Trophoblast cell (in vitro differentiated cells and primary cell): ENCODE results near the gene ZBTB21.

ENCODE experiments used
- DNase-seq, 2 donors: peaks; one replicate each; pipeline ENCODE4 v3.0.0-alpha.2; 2016
- H2AFZ ChIP-seq: 2 replicates; pipeline ENCODE4 v1.6.1; 2013; ENCODE audit warnings: low read length, moderate library complexity, mild to moderate bottlenecking; ENCODE audit not compliant: insufficient read depth, poor library complexity
- H2AK5ac ChIP-seq: 2 replicates; pipeline ENCODE4 v1.6.1; 2013; ENCODE audit warnings: mild to moderate bottlenecking, low read length
- H2BK120ac ChIP-seq: 2 replicates; pipeline ENCODE4 v1.6.1; 2013; ENCODE audit warnings: low read length, mild to moderate bottlenecking, moderate library complexity; ENCODE audit not compliant: insufficient read depth, poor library complexity
- H2BK12ac ChIP-seq: 2 replicates; pipeline ENCODE4 v1.6.1; 2013; ENCODE audit warnings: mild to moderate bottlenecking, low read length, moderate library complexity
- H2BK5ac ChIP-seq: 2 replicates; pipeline ENCODE4 v1.6.1; 2013; ENCODE audit warnings: low read length, low read depth, moderate library complexity, mild to moderate bottlenecking; ENCODE audit not compliant: poor library complexity
- H3K14ac ChIP-seq: 2 replicates; pipeline ENCODE4 v1.6.1; 2013; ENCODE audit warnings: mild to moderate bottlenecking, low read length
- H3K18ac ChIP-seq: 2 replicates; pipeline ENCODE4 v1.6.1; 2013; ENCODE audit warnings: mild to moderate bottlenecking, low read length
- H3K23ac ChIP-seq: 2 replicates; pipeline ENCODE4 v1.6.1; 2013; ENCODE audit warnings: low read length
- H3K27ac ChIP-seq: 2 replicates; pipeline ENCODE4 v1.5.1; 2013; ENCODE audit warnings: low read depth, mild to moderate bottlenecking, inconsistent platforms, low read length, moderate library complexity
- H3K27me3 ChIP-seq: 2 replicates; pipeline ENCODE4 v1.6.1; 2013; ENCODE audit warnings: inconsistent platforms, mild to moderate bottlenecking, low read length, moderate library complexity; ENCODE audit not compliant: insufficient read depth
- H3K36me3 ChIP-seq, 2 experiments: 1 replicate in 1 of 2; 2 replicates in 1 of 2; pipeline ENCODE4 v1.6.1; 2013; ENCODE audit warnings: low read length in 2 of 2, mild to moderate bottlenecking in 2 of 2, moderate library complexity in 1 of 2; ENCODE audit not compliant: insufficient read depth in 2 of 2, control insufficient read depth in 1 of 2
- H3K4ac ChIP-seq: 2 replicates; pipeline ENCODE4 v1.6.1; 2013; ENCODE audit warnings: low read depth, mild to moderate bottlenecking, low read length, moderate library complexity
- H3K4me1 ChIP-seq, 2 experiments: 1 replicate in 1 of 2; 2 replicates in 1 of 2; pipeline ENCODE4 v1.6.1; 2013; ENCODE audit warnings: low read length in 2 of 2, mild to moderate bottlenecking in 2 of 2, moderate library complexity in 1 of 2; ENCODE audit not compliant: insufficient read depth in 2 of 2, control insufficient read depth in 1 of 2
- H3K4me2 ChIP-seq: 2 replicates; pipeline ENCODE4 v1.6.1; 2013; ENCODE audit warnings: inconsistent platforms, mild to moderate bottlenecking, low read length, moderate library complexity
- H3K4me3 ChIP-seq: 2 replicates; pipeline ENCODE4 v1.5.1; 2013; ENCODE audit warnings: mild to moderate bottlenecking, low read depth, low read length, inconsistent platforms
- H3K79me1 ChIP-seq: one replicate; pipeline ENCODE4 v1.6.1; 2013; ENCODE audit warnings: low read length
- H3K79me2 ChIP-seq: 2 replicates; pipeline ENCODE4 v1.6.1; 2013; ENCODE audit warnings: low read length, mild to moderate bottlenecking; ENCODE audit not compliant: control insufficient read depth, insufficient read depth, poor library complexity
- H3K9ac ChIP-seq: 2 replicates; pipeline ENCODE4 v1.6.1; 2013; ENCODE audit warnings: mild to moderate bottlenecking, low read length
- H3K9me3 ChIP-seq: 2 replicates; pipeline ENCODE4 v1.6.1; 2013; ENCODE audit warnings: low read depth, mild to moderate bottlenecking, control low read depth, inconsistent platforms, low read length; ENCODE audit not compliant: insufficient read depth
- H4K12ac ChIP-seq: 2 replicates; pipeline ENCODE4 v1.6.1; 2013; ENCODE audit warnings: low read depth, mild to moderate bottlenecking, low read length, moderate library complexity
- H4K8ac ChIP-seq: 2 replicates; pipeline ENCODE4 v1.6.1; 2013; ENCODE audit warnings: low read depth, mild to moderate bottlenecking, low read length, moderate library complexity
- H4K91ac ChIP-seq: one replicate; pipeline ENCODE4 v1.6.1; 2013; ENCODE audit warnings: low read depth, mild to moderate bottlenecking, low read length, moderate library complexity
- WGBS: extraction: QIAGEN DNeasy Blood & Tissue Kit; methylation state at CpG from one replicate; pipeline ENCODE4 v1.1.7; 2013; ENCODE audit warnings: missing lambda C conversion rate; ENCODE audit not compliant: insufficient read length, insufficient coverage; ENCODE audit errors: extremely low coverage; 5-methylcytosine and 5-hydroxymethylcytosine counted together

The ZBTB21 gene

GRCh38 chr21:41966872-41967621 lies 43.1 kb downstream of the ZBTB21 start:
- Histone ChIP-seq H3K18ac (no peak overlapping the region), H2BK120ac (no peak overlapping the region), H3K27me3 (no peaks in the 10 kb centered on the region), H3K4me2 (no peak overlapping the region), H3K14ac (no peak overlapping the region), H3K9me3 (peaks cover 1% of the 10 kb centered on the region), H3K4ac (no peak overlapping the region), H3K4me1 (peaks cover 0 to 2% of the 10 kb centered on the region in 2 experiments), H3K4me3 (no peak overlapping the region), H4K12ac (no peak overlapping the region), H3K79me1 (no peaks in the 10 kb centered on the region), H3K36me3 (no peaks in the 10 kb centered on the region), H3K27ac (no peak overlapping the region), H4K91ac (no peak overlapping the region), H2AK5ac (no peak overlapping the region), H2BK5ac (no peak overlapping the region), H2AFZ (no peak overlapping the region), H3K9ac (no peak overlapping the region), H4K8ac (no peak overlapping the region), H3K23ac (no peak overlapping the region), H2BK12ac (no peak overlapping the region), H3K79me2 (no peaks in the 10 kb centered on the region)
- no peak for DNase-seq
- no CpG with 5 or more reads among the region's 10 CpGs for WGBS

- H3K27ac ChIP-seq: no peak overlapping the region
- no peak overlapping the region for H3K9ac ChIP-seq
- H3K27me3 ChIP-seq: no peaks in the 10 kb centered on the region
- no peak for DNase-seq
- H2AK5ac ChIP-seq: no peak overlapping the region
- no peak overlapping the region for H3K14ac ChIP-seq
- no peak overlapping the region for H2BK12ac ChIP-seq
- no peak overlapping the region for H2BK120ac ChIP-seq
- H2AFZ ChIP-seq: no peak overlapping the region
- no peak overlapping the region for H4K12ac ChIP-seq
- no peak overlapping the region for H3K4ac ChIP-seq
- no peaks in the 10 kb centered on the region for H3K36me3 ChIP-seq
- H3K9me3 ChIP-seq: peaks cover 1% of the 10 kb centered on the region
- no peak overlapping the region for H3K4me3 ChIP-seq
- H3K23ac ChIP-seq: no peak overlapping the region
- H3K4me1 ChIP-seq: peaks cover 0 to 2% of the 10 kb centered on the region in 2 experiments
- H3K18ac ChIP-seq: no peak overlapping the region
- no peaks in the 10 kb centered on the region for H3K79me2 ChIP-seq
- H4K91ac ChIP-seq: no peak overlapping the region
- no CpG with 5 or more reads among the region's 11 CpGs for WGBS
- H3K79me1 ChIP-seq: no peaks in the 10 kb centered on the region
- H3K4me2 ChIP-seq: no peak overlapping the region
- no peak overlapping the region for H2BK5ac ChIP-seq
- H4K8ac ChIP-seq: no peak overlapping the region
These were observed 43.9 kb downstream of the ZBTB21 start for GRCh38 chr21:41966041-41966833.

GRCh38 chr21:41965461-41966013 lies 44.6 kb downstream of the ZBTB21 start:
- H2BK12ac ChIP-seq: no peak overlapping the region
- H3K4ac ChIP-seq: no peak overlapping the region
- H3K4me1 ChIP-seq: peaks cover 0 to 2% of the 10 kb centered on the region in 2 experiments
- H4K91ac ChIP-seq: no peak overlapping the region
- no peaks in the 10 kb centered on the region for H3K79me2 ChIP-seq
- H2BK5ac ChIP-seq: no peak overlapping the region
- H3K4me3 ChIP-seq: no peak overlapping the region
- H2BK120ac ChIP-seq: no peak overlapping the region
- no peak overlapping the region for H3K18ac ChIP-seq
- no peak overlapping the region for H2AK5ac ChIP-seq
- H3K4me2 ChIP-seq: no peak overlapping the region
- H3K27ac ChIP-seq: no peak overlapping the region
- WGBS: no CpG with 5 or more reads among the region's 10 CpGs
- no peak overlapping the region for H3K14ac ChIP-seq
- no peak overlapping the region for H2AFZ ChIP-seq
- no peaks in the 10 kb centered on the region for H3K27me3 ChIP-seq
- no peaks in the 10 kb centered on the region for H3K79me1 ChIP-seq
- no peak for DNase-seq
- no peaks in the 10 kb centered on the region for H3K36me3 ChIP-seq
- H3K9me3 ChIP-seq: peaks cover 1% of the 10 kb centered on the region
- no peak overlapping the region for H4K12ac ChIP-seq
- H4K8ac ChIP-seq: no peak overlapping the region
- no peak overlapping the region for H3K9ac ChIP-seq
- no peak overlapping the region for H3K23ac ChIP-seq

- H3K18ac ChIP-seq: no peak overlapping the region
- no peak overlapping the region for H4K8ac ChIP-seq
- DNase-seq: no peak
- H4K91ac ChIP-seq: no peak overlapping the region
- no peak overlapping the region for H2BK120ac ChIP-seq
- H2BK12ac ChIP-seq: no peak overlapping the region
- H3K9me3 ChIP-seq: peaks cover 1% of the 10 kb centered on the region
- no peaks in the 10 kb centered on the region for H3K36me3 ChIP-seq
- no peak overlapping the region for H3K4ac ChIP-seq
- no peak overlapping the region for H3K4me3 ChIP-seq
- H2AFZ ChIP-seq: no peak overlapping the region
- no peak overlapping the region for H3K9ac ChIP-seq
- no peak overlapping the region for H3K4me2 ChIP-seq
- no peak overlapping the region for H3K23ac ChIP-seq
- no peak overlapping the region for H3K14ac ChIP-seq
- peaks cover 0 to 2% of the 10 kb centered on the region in 2 experiments for H3K4me1 ChIP-seq
- H3K79me2 ChIP-seq: no peaks in the 10 kb centered on the region
- no peaks in the 10 kb centered on the region for H3K27me3 ChIP-seq
- no CpG with 5 or more reads among the region's 5 CpGs for WGBS
- H3K27ac ChIP-seq: no peak overlapping the region
- H2BK5ac ChIP-seq: no peak overlapping the region
- H4K12ac ChIP-seq: no peak overlapping the region
- no peak overlapping the region for H2AK5ac ChIP-seq
- no peaks in the 10 kb centered on the region for H3K79me1 ChIP-seq
These were observed 45.1 kb downstream of the ZBTB21 start for GRCh38 chr21:41965045-41965444.
